A673 (cell line): ENCODE measurements around the gene TRIM50.
"Not testable (repeated sequence)": the region's sequence is repeated elsewhere in the genome, so short reads cannot be mapped to it uniquely, and the experiment has no call there.

Experiments used
- EZH2 ChIP-seq: fragments of 200-600 bp; sonication (generic); IDR thresholded peaks from 2 replicates; pipeline ENCODE4 v1.6.1; 2017; ENCODE audit warnings: borderline replicate concordance, low read depth, mild to moderate bottlenecking, mixed read lengths, antibody characterized with exemption, low read length; ENCODE audit not compliant: poor library complexity, severe bottlenecking
- TF ChIP-seq, protein P1 (sequence below): fragments of 300-800, 200-600 bp; sonication (generic); conservative IDR thresholded peaks from 2 replicates; pipeline ENCODE4 v1.5.1; 2017; ENCODE audit warnings: low read depth, mild to moderate bottlenecking, antibody characterized with exemption, low read length, moderate library complexity, mixed read lengths

- TF ChIP-seq, protein P1, sequence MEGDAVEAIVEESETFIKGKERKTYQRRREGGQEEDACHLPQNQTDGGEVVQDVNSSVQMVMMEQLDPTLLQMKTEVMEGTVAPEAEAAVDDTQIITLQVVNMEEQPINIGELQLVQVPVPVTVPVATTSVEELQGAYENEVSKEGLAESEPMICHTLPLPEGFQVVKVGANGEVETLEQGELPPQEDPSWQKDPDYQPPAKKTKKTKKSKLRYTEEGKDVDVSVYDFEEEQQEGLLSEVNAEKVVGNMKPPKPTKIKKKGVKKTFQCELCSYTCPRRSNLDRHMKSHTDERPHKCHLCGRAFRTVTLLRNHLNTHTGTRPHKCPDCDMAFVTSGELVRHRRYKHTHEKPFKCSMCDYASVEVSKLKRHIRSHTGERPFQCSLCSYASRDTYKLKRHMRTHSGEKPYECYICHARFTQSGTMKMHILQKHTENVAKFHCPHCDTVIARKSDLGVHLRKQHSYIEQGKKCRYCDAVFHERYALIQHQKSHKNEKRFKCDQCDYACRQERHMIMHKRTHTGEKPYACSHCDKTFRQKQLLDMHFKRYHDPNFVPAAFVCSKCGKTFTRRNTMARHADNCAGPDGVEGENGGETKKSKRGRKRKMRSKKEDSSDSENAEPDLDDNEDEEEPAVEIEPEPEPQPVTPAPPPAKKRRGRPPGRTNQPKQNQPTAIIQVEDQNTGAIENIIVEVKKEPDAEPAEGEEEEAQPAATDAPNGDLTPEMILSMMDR, result not testable (repeated sequence)
- TF ChIP-seq EZH2, result not testable (repeated sequence)
Observed at GRCh38 chr7:73327449-73327848, 433 bp downstream of the TRIM50 start.
